NCI-H2171 treated with DMSO at 0.1 percent for 48 hours (cell line): ENCODE data around the gene TRAPPC6A.

Source experiments
- DNase-seq: peaks from one replicate; lab custom pipeline; 2025; lab: John Stamatoyannopoulos, UW

Gene TRAPPC6A

DNA sequence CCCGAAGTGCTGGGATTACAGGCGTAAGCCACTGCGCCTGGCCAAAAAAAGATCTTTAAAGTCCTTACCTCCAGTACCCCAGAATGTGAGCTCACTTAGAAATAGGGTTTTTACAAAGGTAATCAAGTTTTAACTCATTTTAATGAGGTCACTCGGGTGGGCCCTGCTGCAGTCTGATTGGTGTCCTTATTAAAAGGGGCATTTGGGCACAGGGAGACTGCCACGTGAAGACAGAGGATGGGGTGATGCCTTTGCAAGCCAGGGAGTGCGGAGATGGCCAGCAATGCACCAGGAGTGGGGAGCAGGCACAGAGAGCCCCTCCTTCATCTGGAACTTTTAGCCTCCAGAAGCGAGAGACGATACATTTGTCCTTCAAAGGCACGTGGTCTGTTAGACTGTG is 28.9 kb downstream of the TRAPPC6A start:
- no peak for DNase-seq

DNA sequence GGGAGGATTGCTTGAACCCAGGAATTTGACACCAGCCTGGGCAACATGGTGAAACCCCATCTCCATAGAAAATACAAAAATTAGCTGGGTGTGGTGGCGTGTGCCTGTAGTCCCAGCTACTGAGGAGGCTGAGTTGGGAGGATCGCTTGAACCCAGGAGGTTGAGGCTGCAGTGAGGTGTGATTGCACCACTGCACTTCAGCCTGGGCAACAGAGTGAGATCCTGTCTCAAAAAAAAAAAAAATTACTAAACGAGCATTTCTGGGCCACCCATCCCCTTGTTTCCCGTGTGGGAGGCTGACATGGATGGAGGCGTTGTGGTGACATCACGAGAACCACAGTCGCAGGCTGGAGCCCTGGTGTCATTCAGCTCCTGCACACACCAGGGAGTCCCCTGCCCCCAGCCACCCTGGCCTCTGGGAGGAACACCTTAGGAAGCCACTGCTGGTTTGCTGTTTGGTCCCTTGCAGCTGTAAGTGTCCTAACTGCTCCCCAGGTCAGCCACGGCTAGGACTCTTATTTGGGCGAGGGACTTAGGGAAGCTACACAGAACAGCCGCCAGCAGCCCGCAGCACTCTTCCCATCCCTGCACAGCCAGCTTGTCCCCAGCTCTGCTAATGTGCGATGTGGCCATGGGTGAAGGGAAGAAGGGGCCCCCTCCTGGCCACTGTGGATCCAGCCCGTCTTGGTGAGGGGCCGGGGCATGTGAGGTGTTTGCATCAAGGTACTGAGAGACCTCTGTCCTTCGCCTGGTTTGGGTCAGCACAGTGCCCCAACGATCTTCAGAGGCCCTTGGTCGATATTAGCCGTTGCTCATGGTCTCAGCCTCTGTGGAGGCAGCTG is 30.0 kb downstream of the TRAPPC6A start:
- DNase-seq = no peak

DNA sequence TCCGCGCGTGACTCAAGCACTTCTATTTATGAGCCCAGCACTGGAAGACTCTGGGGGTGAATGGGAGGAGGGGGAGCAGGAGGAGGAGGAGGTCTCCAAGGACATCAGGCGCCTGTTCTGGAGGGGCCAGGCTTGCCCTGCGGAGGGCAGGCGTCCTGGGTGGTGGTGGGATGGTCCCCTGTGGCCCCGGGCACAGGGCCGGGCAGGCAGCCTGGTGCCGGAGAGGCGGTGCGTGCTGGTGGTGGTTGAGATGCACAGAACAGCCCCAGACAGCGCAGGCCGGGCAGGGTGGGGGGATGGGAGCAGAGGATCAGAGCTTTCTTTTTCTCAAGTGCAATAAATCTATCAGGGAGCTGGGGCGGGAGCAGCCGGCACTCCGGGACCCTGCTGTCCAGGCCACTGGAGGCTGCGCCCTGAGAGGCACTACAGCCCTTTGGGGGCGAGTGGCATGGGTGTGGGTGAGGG is 31.3 kb downstream of the TRAPPC6A start:
- DNase-seq = no peak

DNA sequence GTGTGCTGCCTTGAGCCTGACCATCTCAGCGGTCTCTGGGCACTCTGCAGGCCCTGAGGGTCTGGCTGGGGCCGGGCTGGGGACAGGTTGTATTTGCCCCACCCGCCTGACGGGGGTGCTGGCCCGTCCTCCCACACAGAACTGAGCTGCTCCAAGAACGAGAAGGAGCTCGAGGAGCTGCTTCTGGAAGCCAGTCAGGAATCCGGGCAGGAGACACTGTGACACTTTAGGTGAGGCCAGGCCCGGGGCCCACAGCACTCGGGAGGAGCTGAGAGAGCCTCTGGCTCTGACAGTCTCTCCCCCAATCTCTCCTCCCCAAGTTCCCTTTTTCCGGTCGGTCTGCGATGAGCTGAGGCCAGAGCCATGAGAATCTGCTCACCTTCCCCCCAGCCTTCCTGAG is 31.8 kb downstream of the TRAPPC6A start:
- DNase-seq = no peak

DNA sequence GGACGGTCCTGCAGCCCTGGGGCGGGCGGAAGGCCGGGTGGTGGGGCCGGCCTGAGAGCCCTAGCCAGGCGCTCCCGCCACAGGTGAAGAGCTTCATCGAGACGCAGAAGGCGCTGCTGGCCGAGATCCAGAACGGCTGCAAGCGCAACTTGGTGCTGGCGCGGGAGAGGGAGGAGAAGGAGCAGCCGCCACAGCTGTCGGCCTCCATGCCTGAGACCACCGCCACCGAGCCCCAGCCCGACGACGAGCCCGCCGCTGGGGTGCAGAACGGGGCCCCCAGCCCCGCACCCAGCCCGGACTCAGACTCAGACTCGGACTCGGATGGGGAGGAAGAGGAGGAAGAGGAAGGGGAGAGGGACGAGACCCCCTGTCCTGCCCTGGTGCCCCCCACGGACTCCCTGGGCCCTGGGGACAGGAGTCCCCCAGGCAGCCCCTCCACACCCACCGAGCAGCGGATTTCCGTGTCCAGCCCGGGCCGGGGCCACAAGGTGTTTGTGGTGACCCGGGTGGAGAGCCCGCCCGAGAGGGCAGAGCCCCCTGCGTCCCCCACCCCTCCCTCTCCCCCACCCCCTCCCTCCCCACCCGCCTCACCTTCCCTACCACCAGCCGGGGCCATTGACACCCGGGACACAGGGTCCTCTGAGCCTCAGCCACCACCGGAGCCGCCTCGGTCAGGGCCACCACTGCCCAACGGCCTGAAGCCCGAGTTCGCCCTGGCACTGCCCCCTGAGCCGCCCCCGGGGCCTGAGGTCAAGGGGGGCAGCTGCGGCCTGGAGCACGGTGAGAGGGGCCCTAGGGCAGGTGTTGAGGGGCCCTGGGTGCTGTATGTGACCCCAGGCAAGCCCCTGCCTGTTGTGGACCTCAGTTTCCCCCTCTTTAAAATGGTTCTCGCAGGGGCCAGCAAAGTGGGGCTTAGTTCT is 32.5 kb downstream of the TRAPPC6A start:
- DNase-seq = no peak

DNA sequence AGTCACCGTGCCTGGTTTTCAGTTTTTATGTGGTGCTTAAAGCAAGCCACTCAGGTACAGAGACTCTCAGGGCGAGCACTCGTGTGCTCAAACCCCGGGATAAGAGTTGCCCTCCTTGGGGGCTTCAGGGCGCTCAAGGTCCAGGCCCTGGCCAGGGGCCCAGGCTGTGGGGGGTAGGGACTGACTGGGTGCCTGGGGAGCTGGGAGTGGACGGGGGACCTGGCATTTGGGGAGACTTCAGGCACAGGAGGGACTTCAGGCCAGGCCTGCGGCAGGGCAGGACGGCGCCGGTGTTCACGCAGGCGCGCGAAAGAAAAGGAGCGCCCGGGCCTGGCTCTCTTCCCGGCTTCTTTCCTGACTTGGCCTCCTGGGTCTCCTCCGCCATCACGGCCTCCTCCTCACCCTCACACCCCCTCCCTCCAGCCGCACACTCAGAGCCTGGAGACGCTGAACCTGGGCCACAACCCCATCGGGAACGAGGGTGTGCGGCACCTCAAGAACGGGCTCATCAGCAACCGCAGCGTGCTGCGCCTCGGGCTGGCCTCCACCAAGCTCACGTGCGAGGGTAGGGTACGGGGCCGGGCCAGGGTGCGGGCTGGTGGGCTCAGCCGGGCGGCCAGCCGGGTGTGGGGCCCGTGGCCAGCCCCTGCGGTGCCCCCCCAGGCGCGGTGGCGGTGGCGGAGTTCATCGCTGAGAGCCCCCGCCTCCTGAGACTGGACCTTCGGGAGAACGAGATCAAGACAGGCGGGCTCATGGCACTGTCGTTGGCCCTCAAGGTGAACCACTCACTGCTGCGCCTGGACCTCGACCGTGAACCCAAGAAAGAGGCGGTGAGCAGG is 33.4 kb downstream of the TRAPPC6A start:
- no peak for DNase-seq

DNA sequence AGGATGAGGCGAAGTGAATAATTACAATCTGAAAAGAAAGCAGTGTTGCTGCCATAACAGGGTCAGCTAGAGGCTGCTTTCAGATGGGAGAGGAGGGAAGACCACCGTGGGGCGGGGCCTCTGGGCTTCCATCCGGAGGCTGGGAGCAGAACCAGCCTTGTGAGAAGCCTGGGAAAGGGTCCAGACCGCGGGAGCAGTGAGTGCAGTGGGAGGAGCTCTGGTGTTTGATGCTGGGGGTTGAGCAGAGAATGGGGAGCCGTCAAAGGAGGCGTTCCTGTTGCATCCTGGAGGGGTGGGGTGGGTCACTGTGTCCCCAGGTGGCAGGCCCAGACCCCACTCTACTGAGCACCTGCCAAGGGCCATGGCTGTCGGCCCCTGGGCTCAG is 35.3 kb downstream of the TRAPPC6A start:
- DNase-seq = no peak

DNA sequence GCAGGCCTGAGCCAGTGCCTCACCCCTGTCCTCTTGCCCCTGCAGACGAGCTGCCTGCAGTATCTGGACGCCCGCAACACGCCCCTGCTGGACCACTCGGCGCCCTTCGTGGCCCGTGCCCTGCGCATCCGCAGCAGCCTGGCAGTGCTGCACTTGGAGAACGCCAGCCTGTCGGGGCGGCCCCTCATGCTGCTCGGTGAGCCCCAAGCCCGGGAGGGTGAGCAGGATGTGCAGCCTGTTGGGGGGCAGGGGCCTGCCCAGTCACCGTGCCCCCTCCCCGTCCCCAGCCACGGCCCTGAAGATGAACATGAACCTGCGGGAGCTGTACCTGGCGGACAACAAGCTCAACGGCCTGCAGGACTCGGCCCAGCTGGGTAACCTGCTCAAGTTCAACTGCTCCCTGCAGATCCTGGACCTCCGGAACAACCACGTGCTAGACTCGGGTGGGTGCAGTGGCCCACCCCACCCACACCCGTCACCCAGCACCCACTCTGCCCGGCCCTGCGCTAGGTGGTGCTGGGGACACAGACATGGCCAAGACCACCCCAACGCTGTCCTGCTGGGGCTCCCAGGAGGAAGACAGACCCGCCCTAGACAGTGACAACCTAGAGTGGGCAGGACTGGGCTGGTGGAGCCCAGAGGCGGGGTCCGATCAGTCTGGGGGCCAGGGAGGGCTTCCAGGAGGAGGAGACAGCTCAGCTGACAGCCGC is 35.9 kb downstream of the TRAPPC6A start:
- no peak for DNase-seq

DNA sequence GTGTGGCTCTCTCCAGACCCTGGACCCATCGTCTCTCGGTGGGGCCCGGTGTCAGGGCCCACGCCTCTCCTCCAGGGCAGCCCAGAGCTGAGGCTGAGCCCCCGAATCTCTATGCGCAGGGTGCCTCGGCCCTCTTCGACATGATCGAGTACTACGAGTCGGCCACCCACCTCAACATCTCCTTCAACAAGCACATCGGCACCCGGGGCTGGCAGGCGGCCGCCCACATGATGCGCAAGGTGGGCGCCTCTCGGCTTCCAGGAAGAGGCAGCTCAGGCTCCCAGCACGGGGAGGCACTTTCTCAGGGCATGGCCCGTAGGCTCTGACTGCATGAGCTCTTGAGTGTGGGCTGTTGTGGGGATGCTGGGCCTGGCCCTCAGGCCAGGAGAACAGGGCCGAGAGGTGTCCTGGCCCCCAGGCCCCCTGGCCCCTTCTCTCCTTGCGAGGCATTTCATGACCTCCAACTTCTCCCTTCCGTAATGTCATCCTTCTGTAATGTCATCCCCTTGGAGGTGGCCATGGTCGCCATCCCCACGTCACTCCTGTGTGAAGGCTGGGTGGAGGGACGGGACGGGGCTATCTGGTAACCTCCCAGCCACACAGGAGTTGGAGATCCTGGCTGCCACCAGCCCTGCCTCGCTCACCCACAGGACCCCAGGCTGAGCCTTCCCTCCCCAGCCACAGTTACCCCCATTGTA is 36.7 kb downstream of the TRAPPC6A start:
- no peak for DNase-seq

DNA sequence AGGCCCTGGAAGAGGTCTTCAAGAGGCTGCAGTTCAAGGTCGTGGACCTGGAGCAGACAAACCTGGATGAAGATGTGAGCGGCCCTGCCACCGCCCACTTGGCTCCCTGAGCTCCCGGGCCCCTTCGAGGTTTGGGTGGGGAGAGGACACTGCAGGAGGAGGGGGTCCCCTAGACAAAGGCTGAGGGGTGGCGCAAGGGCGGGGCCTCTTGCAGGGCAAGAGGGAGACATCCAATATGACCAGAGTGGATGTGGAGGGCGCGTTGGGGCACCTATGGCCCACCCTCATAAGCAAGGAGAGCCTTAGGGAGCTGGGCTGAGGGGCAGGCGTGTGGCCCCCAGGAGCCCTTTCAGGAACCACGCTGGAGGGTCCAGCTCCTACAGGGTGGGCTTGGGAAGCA is 37.5 kb downstream of the TRAPPC6A start:
- DNase-seq = no peak

DNA sequence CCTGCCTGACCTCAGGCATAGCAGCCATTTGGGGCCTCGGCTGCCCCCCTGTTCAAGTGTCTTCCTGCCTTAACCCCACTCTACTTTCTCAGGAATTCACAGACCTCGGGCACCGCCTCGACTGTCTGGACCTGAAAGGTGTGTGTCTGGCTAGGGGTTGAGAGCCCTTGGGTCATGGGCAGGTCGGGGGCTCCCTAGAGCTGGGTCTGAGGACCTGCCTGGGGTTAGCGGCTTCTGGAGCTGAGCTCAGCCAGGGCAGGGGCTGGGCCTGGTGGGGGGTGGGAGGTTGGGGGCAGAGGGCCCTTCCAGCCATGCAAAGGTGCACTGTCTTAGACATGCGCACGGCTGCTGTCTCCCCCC is 37.9 kb downstream of the TRAPPC6A start:
- DNase-seq = no peak

DNA sequence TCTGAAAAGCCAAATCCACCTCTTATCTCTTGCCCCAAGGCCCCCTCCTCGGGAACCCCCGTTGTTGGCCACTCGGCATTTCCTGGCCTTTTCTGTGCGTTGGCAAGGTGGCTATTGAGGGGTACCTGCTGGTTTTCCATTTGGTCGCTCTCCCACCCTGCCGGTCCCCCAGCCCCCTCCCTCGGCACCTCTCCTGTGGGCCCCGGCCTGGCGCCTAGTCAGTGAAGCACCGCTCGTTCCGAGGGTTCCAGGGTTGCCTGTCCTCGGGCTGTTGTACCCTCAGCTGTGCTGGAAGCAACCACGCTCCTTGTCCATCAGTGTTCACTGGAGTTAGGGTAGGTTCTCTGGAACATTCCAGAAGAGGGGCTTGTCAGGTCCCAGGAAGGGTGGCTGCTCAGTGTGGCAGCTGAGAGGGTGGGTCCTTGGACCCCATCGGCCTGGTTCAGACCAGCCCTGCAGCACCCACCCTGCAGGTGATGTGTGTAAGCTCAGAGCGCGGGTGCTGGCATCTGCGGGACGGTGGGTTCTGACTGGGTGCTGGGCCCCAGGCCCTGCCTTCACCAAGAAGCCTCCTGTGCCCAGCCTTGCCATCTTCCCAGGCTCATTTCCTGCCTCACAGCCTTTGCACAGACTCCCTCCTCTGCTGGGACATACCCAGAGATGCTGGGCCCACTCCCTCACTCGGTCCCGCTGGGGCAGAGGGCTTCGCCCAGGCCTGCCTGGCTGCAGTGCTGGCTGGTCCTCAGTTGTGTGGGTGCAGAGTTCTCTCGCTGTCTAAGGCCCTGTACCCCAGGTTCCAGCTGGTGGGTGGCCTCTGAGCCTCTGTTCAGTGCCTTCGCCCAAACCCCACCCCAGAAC is 38.5 kb downstream of the TRAPPC6A start:
- DNase-seq = no peak

DNA sequence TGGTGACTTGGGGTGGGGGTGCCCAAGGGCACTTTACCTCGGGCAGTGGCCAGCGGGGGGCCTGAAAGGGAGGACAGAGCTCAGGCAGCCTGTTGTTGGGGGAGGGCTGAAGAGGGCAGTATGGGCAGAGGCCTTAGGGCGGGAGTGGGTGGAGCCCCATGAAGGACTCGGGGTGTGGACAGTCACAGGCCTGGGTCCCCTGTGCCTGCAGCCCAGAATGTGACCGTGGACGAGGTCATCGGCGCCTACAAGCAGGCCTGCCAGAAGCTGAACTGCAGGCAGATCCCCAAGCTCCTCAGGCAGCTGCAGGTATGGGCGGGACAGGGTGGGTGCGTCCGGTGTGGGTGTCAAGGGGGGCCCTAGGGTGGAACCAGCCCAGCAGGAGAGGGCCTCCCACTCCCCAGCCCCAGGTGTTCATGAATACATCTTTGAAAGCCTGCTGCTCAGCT is 39.7 kb downstream of the TRAPPC6A start:
- no peak for DNase-seq

DNA sequence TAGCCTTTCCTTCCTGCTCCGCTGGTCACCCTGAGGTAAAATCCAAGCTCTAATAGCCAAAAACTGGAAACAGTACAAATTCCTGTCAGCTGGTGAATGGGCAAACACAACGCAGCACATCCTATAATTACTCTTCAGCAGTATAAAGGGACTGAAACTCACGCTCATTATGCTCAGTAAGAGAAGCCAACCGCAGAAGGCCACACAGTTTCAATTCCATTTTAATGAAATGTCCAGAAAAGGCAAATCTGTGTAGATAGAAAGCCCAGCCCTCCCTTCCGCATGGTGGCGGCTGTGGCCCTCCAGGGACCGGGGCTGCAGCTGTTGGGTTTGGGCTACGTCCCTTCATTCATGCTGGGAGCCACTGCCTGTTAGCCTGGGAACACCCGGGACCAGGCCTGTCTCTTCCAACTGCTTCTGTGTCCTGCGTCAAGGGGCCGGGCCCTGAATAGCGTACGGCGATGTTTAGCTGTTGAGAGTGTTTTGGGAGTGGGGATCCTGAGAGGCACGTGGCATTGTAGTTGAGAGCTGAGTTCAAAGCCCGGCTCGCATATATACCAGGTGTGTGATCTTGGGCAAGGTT is 40.8 kb downstream of the TRAPPC6A start:
- DNase-seq = no peak

DNA sequence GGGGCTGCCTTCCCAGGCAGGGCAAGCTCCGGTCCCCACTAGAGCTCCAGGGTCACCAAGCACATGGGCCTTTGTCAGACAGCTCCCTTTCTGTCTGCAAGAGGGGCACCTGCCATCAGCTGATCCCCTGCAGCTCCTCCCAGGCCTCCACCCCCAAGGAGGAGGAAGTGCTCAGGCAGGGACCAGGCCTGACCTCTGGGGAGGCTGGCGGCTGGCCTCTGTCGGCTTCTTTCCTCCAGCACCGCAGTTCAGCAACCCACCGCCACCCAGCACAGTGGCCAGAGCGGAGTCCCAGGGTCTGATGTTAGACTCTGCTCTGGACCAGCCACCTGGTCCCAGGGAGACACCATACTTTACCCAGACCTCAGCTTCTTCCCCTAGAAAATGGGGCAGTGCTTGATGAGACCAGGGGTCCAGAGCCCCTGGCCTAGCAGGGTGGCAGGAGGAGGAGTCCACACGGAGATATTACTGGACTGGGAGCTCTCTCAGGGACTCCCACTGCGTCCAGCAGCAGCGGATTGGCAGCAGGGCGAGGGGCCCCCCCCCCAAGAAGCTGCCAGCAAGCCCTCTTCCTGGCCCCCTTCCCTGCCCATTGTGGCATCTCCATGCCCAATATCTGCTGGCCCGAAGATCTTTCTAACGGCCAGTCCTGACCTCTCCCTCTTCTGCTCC is 41.4 kb downstream of the TRAPPC6A start:
- DNase-seq = no peak

DNA sequence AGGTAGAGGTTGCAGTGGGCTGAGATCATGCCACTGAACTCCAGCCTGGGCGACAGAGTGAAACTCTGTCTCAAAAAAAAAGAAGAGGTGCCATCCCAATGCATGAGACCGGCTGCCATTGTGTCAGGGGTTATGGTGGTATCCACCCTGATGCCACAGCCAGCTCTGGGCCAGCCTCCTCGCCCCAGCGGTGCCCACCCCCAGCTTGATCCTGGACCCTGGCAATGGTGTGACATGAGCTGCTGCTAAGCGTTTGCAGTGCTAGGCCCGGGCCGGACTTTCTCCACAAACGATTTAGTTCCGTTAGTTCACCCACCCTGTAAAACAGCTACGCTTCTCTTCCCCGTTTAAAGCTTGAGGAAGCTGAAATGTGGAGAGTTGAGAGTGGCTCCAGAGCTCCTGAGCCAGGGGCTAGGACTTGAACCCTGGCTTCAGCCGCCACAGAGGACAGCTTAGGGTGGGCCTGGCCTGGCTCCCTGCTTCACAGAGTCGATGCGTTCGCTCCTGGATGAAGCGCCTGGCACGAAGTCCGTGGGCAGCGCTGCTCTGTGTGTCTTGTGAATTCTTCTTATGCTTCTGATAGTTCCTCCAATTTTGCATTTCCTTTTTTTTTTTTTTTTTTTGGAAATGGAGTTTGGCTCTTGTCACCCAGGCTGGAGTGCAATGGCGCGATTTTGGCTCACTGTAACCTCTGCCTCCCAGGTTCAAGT is 42.7 kb downstream of the TRAPPC6A start:
- DNase-seq = no peak

DNA sequence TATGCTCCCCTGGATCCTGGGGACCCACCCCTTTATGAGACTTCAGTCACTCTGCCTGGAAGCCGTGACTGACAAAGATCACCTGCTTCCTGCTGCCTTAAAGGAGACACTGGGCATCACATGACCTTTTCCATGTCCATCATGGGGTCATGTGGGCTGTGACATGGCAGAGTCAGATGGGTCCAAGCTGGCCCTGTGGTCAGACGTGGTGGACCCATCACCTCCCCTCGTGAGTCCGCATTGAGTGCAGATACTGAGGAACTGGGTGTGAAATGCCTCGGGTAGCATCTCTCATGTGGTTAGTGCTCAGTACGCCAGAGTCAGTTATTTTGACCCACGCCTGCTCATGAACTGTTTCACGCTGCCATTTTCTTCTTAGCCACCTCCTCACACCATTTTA is 44.4 kb downstream of the TRAPPC6A start:
- DNase-seq = no peak

DNA sequence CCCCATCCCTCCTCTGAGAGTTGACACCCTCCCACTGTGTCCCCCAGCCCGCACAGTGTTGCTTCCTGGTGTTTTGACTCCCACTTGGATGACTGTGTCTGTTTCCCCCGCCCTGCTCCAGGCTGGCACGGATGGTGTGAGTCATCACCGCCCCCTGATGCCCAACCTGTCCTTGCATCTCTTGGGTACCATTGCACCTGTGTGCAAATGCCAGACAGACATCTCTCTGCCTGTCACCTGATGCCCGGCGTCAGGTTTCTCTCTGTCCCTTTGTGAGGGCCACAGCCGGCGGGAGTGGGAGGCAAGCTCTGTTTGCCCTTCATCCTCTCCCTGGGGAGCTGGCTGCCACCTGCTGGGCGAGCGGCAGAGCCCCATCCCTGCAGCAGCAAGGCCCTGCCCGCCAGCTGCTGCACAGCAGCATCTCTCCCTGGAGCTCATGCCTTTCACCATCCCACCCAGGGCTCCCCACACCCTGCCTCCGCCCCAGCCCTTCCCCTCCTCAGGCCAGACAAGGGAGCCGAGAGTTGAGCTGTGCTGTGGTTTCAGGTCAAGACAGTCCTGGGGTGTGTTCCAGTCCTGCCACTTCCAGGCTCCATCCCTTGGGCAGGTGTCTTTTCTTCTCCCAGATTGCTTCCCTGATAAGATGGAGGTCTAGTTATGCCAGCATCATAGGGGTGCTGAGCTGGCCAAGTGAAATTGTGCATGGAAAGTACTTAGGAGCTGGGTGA is 47.0 kb downstream of the TRAPPC6A start:
- peak; percentile 97 for DNase-seq
